C4-2B (cell line): ENCODE measurements around the gene BLACAT1.

ENCODE experiments used
- ZFX ChIP-seq: fragments of 450-650 bp; IDR thresholded peaks from 2 replicates; pipeline ENCODE4 v1.6.1; 2017
- TF ChIP-seq, protein P1 (sequence below): fragments of 450-650 bp; conservative IDR thresholded peaks from 2 replicates; pipeline ENCODE4 v1.5.1; 2017; ENCODE audit warnings: mild to moderate bottlenecking

DNA sequence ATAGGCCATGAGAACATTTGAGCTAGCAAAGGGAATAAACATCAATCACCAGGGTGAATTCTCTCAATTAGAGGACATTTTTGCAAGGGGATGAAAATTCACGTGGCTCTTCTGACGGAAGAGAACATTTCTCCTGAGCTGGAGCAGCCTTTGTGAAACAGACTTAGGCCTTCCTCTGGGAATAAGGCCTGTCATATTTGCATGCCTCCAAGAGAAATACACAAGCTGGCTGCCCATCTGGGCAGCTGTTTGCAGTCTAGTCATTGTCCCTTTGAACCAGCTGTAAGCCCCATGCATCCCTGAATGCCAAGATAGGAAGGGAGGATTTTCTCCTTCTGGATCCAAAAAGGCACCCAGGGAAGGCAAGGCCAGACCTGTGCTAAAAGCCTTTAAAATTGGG, 39.5 kb downstream of the BLACAT1 start:
- TF ChIP-seq, protein P1, sequence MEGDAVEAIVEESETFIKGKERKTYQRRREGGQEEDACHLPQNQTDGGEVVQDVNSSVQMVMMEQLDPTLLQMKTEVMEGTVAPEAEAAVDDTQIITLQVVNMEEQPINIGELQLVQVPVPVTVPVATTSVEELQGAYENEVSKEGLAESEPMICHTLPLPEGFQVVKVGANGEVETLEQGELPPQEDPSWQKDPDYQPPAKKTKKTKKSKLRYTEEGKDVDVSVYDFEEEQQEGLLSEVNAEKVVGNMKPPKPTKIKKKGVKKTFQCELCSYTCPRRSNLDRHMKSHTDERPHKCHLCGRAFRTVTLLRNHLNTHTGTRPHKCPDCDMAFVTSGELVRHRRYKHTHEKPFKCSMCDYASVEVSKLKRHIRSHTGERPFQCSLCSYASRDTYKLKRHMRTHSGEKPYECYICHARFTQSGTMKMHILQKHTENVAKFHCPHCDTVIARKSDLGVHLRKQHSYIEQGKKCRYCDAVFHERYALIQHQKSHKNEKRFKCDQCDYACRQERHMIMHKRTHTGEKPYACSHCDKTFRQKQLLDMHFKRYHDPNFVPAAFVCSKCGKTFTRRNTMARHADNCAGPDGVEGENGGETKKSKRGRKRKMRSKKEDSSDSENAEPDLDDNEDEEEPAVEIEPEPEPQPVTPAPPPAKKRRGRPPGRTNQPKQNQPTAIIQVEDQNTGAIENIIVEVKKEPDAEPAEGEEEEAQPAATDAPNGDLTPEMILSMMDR, result no peak
- no peak for TF ChIP-seq ZFX
